22Rv1 (cell line): ENCODE measurements around the gene CALML4.
"Not testable (repeated sequence)": the region's sequence is repeated elsewhere in the genome, so short reads cannot be mapped to it uniquely, and the experiment has no call there.

Experiments used
- H3K27ac ChIP-seq: fragments of 450-650 bp; 2 replicates; pipeline ENCODE4 v1.5.1; 2017
- ZFX ChIP-seq: fragments of 450-650 bp; IDR thresholded peaks from 2 replicates; pipeline ENCODE4 v1.6.1; 2017; ENCODE audit warnings: antibody characterized with exemption, borderline replicate concordance
- TF ChIP-seq, protein P1 (sequence below): fragments of 450-650 bp; IDR thresholded peaks from 2 replicates; pipeline ENCODE4 v1.5.1; 2017; ENCODE audit warnings: mild to moderate bottlenecking

The CALML4 gene

DNA sequence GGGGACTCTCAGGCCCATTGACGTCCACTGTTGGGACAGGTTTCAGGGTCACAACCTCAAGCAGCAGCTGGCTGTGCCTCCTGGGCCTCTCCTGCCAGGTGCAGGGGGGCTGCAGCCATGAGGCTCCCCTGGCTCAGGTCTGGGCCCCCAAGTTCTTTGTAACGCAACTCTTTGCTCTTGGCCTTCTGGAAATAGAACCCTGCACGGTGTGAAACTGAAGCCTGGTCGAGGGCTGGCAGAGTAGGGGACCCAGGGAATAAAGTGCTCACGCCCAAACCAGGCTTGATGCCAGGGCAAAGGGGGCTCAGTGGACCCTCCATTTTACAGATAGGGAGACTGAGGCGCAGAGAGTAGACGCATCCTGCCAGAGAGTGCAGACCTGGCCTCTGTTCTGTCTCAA lies 771 bp downstream of the CALML4 start:
- H3K27ac ChIP-seq: peak overlapping the region; percentile 73

DNA sequence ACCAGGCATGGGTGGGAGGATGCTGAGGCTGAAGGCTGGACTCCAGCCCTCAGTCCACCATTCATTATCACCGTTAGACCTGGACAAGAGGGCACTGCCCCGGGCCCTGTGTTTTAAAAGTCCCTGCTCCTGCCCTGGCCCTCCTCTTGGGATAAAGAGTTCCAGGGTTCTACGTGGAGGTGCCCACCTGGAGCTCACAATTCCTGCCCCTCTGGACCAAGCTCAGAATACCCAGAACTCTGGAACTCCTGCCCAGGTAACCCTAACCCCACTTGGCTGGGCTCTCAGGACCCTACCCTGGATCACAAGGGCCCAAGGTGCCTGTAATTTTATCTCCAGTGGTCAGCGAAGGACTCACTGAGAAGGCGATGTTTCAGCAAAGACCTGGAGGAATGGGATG lies 1.2 kb downstream of the CALML4 start:
- TF ChIP-seq, protein P1, sequence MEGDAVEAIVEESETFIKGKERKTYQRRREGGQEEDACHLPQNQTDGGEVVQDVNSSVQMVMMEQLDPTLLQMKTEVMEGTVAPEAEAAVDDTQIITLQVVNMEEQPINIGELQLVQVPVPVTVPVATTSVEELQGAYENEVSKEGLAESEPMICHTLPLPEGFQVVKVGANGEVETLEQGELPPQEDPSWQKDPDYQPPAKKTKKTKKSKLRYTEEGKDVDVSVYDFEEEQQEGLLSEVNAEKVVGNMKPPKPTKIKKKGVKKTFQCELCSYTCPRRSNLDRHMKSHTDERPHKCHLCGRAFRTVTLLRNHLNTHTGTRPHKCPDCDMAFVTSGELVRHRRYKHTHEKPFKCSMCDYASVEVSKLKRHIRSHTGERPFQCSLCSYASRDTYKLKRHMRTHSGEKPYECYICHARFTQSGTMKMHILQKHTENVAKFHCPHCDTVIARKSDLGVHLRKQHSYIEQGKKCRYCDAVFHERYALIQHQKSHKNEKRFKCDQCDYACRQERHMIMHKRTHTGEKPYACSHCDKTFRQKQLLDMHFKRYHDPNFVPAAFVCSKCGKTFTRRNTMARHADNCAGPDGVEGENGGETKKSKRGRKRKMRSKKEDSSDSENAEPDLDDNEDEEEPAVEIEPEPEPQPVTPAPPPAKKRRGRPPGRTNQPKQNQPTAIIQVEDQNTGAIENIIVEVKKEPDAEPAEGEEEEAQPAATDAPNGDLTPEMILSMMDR: no peak
- no peak for TF ChIP-seq ZFX
- no peak overlapping the region for H3K27ac ChIP-seq

More for the DNA sequence above, 771 bp downstream of the CALML4 start:
- TF ChIP-seq, protein P1: no peak
- TF ChIP-seq ZFX: no peak

DNA sequence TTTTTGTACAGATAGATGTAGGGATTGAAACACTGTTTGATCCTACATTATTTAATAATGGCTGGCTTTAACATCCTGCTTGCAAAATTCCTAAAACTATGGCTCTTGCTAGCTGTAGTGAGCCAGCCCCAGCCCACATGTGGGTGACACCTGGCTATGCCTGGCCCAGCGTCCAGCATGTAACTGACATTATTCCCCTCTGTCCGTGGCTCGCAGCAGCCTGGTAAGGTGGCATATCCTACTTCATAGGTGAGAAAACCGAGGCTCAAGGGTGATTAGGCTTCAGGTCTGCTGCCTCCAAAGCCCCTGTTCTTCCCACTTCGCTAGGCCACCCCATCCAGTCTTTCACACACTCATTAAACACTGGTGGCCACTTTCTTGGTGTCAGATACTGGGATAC lies 1.6 kb downstream of the CALML4 start:
- H3K27ac ChIP-seq: no peak overlapping the region
- TF ChIP-seq ZFX: no peak
- TF ChIP-seq, protein P1: no peak

DNA sequence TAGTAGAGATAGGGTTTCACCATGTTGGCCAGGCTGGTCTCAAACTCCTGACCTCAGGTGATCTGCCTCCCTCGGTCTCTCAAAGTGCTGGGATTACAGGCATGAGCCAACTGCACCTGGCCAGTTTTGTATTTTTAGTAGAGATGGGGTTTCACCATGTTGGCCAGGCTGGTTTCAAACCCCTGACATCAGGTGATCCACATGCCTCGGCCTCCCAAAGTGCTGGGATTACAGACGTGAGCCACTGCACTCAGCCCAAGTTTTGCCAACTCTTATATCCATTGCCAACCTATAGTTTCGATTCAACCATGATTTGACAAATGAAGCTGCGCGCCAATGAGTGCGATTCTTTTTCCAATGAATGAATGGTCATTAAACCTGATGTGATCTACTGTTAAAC lies 2.1 kb downstream of the CALML4 start:
- H3K27ac ChIP-seq: not testable (repeated sequence)

DNA sequence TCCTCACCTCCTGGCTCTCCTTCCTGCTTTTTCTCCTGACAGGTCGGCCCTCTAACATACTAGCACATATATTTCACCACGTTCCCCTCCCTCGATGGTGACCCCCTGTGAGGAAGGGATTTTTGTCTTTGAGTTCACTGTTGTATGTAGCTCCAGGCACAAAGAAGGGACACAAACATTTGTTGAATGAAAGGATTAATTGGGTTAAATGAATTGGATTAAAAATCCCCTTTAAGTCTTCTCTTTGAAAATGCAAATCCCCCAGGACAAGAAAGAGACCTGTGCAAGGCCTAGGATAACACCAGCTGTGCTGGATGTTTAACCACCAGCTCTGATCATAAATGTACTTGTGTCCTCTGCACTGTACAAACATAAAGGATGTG lies 3.3 kb downstream of the CALML4 start:
- no peak overlapping the region for H3K27ac ChIP-seq

DNA sequence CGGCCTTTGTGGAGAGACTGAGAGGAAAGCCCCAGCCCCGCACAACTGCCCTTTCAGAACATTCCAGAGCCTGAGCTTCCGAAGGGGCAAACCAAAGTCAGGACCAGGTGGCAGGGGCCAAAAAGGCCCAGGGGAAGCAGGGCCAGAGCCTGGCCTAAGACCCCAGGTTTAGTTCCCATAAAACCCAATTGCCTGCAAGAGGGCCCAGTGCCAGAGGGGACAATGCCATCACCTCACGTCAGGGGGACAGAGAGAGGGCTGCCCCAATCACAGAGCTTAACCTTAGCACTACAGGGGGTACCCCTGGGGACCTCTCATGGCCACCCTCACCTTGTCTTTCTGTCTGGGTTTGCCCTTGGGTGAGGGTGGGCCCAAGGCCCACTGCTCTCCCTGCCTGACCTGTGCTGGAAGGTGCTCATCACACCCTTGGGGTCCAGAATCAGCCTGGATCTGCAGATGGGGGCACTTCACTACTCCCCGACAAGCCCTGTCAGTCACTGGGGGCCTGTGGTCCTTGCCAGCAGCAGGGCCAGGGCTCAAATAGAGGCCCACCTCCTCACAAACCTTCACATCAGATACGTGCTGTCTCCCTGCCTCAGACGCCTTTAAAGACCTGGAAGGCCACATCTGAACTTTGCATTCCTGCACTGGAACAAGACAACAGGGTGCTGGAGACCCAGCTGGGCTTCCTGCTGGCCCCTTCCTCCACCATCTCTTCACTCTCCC lies 3.8 kb downstream of the CALML4 start:
- no peak for TF ChIP-seq ZFX
- H3K27ac ChIP-seq: no peak overlapping the region

More for the DNA sequence above, 3.3 kb downstream of the CALML4 start:
- TF ChIP-seq, protein P1: no peak
- no peak for TF ChIP-seq ZFX

DNA sequence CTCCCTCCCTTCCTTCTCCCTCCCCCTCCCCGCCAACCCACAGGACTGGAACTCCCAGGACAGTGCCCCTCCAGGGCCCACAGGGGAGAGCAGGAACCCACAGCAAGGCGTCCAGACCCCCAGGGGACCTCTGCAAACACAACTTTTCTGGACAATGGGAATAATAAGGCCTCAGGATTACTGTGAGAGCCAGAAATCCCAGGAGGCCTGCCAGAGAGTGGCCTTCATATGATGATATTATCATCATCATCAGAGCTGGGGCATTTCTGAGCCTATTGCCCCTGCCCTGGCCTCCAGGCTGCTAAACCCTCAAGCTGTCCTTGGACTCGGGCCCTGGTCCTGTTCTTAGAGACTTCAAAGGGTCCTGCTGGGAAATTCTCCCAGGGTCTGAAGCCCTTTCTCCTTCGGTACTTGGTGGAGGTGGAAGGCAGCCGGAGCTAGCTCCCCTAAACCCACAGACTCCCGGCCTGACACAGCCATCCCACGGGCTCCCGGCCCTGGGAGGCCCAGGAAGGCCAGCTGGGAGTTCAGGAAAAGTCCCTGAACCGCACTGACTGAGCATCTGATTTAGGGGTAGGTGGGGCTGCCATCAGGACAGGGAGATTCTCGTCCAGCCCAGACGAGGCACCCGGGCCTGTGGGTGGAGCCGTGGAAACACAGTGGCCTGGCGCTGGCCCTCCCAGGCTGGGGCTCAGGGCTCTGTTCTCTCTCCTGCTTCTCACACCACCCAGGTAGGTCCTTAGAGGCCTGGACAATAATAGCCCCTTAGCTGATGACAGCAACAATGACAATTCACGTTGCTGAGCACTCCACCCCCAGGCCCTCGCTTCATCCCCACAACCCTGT lies 4.9 kb downstream of the CALML4 start:
- no peak overlapping the region for H3K27ac ChIP-seq
- TF ChIP-seq, protein P1: no peak
- TF ChIP-seq ZFX: no peak

DNA sequence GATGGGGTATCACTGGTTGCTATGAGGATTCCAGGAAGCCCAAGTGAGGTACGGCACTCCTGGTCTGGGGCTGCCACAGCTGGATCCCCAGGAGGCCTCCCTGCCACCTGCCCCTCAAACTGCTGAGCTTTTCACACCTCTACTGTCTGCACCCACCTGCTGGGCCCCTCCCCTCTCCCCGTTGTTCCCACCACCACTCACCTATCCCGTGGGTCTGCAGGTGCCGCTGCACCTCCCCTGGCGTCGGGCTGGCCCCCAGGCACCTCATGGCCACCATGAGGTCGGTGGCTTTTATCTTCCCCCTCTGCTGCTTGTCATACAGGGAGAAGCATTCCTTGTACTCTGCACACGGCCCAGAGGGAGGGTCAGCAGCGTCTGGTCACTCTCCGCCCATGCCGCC lies 5.8 kb downstream of the CALML4 start:
- no peak overlapping the region for H3K27ac ChIP-seq
- TF ChIP-seq, protein P1: no peak
- TF ChIP-seq ZFX: no peak
